Measurements from ENCODE around the gene EMC9. TPM values are rescaled to one million over a fixed set of nuclear protein-coding genes. Genes with fewer than 3 reads are reported as not detected.

The EMC9 gene
- total RNA-seq: 10 to 100 TPM; 16.2 to 18.1 TPM
- polyA plus RNA-seq (ENCODE audit: insufficient read length in 6 of 6): 10 to 100 TPM; 13.5 to 24.3 (median 23.0) TPM
- long read RNA-seq, donor 1, transcript EMC9-202 (5 exons, 953 nt): major isoform, 7 of 31 reads
- long read RNA-seq, donor 1, transcript EMC9-203 (1 exons, 565 nt): minor isoform, 6 of 31 reads
- long read RNA-seq, donor 1, partial matches to known transcripts: 16 of 31 reads
- long read RNA-seq, donor 1, other reads (novel, unspliced or antisense): 0 of 31 reads
- long read RNA-seq, donor 2, transcript EMC9-202 (5 exons, 953 nt): major isoform, 5 of 19 reads
- long read RNA-seq, donor 2, transcript EMC9-201 (6 exons, 835 nt): major isoform, 5 of 19 reads
- long read RNA-seq, donor 2, partial matches to known transcripts: 7 of 19 reads
- long read RNA-seq, donor 2, other reads (novel, unspliced or antisense): 0 of 19 reads
- long read RNA-seq, donor 3, transcript EMC9-202 (5 exons, 953 nt): minor isoform, 5 of 22 reads
- long read RNA-seq, donor 3, transcript EMC9-203 (1 exons, 565 nt): major isoform, 6 of 22 reads
- long read RNA-seq, donor 3, partial matches to known transcripts: 9 of 22 reads
- long read RNA-seq, donor 3, other reads (novel, unspliced or antisense): 0 of 22 reads
- long read RNA-seq, donor 4, transcript EMC9-201 (6 exons, 835 nt): major isoform, 7 of 19 reads
- long read RNA-seq, donor 4, partial matches to known transcripts: 3 of 19 reads
- long read RNA-seq, donor 4, other reads (novel, unspliced or antisense): 3 of 19 reads
- long read RNA-seq, donor 5, transcript EMC9-201 (6 exons, 835 nt): minor isoform, 6 of 33 reads
- long read RNA-seq, donor 5, transcript EMC9-203 (1 exons, 565 nt): major isoform, 12 of 33 reads
- long read RNA-seq, donor 5, partial matches to known transcripts: 14 of 33 reads
- long read RNA-seq, donor 5, other reads (novel, unspliced or antisense): 0 of 33 reads
- long read RNA-seq, donor 6, transcript EMC9-201 (6 exons, 835 nt): major isoform, 6 of 560 reads
- long read RNA-seq, donor 6, partial matches to known transcripts: 288 of 560 reads
- long read RNA-seq, donor 6, other reads (novel, unspliced or antisense): 261 of 560 reads
- long read RNA-seq, donor 7, transcript EMC9-203 (1 exons, 565 nt): major isoform, 7 of 19 reads
- long read RNA-seq, donor 7, partial matches to known transcripts: 9 of 19 reads
- long read RNA-seq, donor 7, other reads (novel, unspliced or antisense): 0 of 19 reads
- long read RNA-seq, donor 8, transcript EMC9-203 (1 exons, 565 nt): major isoform, 6 of 21 reads
- long read RNA-seq, donor 8, partial matches to known transcripts: 10 of 21 reads
- long read RNA-seq, donor 8, other reads (novel, unspliced or antisense): 0 of 21 reads
- long read RNA-seq, donor 9, transcript EMC9-203 (1 exons, 565 nt): major isoform, 13 of 13 reads
- long read RNA-seq, donor 9, partial matches to known transcripts: 0 of 13 reads
- long read RNA-seq, donor 9, other reads (novel, unspliced or antisense): 0 of 13 reads
- long read RNA-seq, donor 10, transcript EMC9-201 (6 exons, 835 nt): major isoform, 13 of 27 reads
- long read RNA-seq, donor 10, transcript EMC9-202 (5 exons, 953 nt): minor isoform, 7 of 27 reads
- long read RNA-seq, donor 10, partial matches to known transcripts: 1 of 27 reads
- long read RNA-seq, donor 10, other reads (novel, unspliced or antisense): 4 of 27 reads
- long read RNA-seq, donor 11, transcript EMC9-201 (6 exons, 835 nt): major isoform, 7 of 36 reads
- long read RNA-seq, donor 11, partial matches to known transcripts: 19 of 36 reads
- long read RNA-seq, donor 11, other reads (novel, unspliced or antisense): 0 of 36 reads
- long read RNA-seq, donor 12, transcript EMC9-203 (1 exons, 565 nt): major isoform, 5 of 13 reads
- long read RNA-seq, donor 12, partial matches to known transcripts: 0 of 13 reads
- long read RNA-seq, donor 12, other reads (novel, unspliced or antisense): 0 of 13 reads

GRCh38 chr14:24141097-24141880, at the start of gene EMC9:
EMC9 (minus strand) TSS chr14:24141591; CDS start chr14:24141304, 287 bp downstream.
- Histone ChIP-seq H3K36me3 (peaks cover 0 to 54% of the 10 kb centered on the region in 2 donors), H3K4me1 (peaks cover 25 to 74% of the 10 kb centered on the region in 2 donors), H3K4me3 (peak within 1 kb of the TSS; percentile 69), H3K27ac (peak within 1 kb of the TSS; percentile 85 to 91), H3K27me3 (no peaks in the 10 kb centered on the region), H3K9me3 (no peaks in the 10 kb centered on the region)
- DNase-seq (peak; percentile 98 to 100 (median 99)), ATAC-seq (peak; percentile 93)
- peak; percentile 53 to 80 for TF ChIP-seq CTCF (IDR thresholded peaks at IDR 0.05)
- intact Hi-C loops (cut with DNase I): no loop called here

- TF ChIP-seq CTCF (IDR thresholded peaks at IDR 0.05): no peak
- H3K36me3 ChIP-seq: peaks cover 0 to 56% of the 10 kb centered on the region in 2 donors
- no peaks in the 10 kb centered on the region for H3K9me3 ChIP-seq
- intact Hi-C loops (cut with DNase I): no loop called here
- H3K4me3 ChIP-seq: no peak overlapping the region
- H3K4me1 ChIP-seq: peaks cover 14 to 43% of the 10 kb centered on the region in 2 donors
- ATAC-seq (no peak), DNase-seq (no peak)
- no peaks in the 10 kb centered on the region for H3K27me3 ChIP-seq
- no peak overlapping the region for H3K27ac ChIP-seq
These were observed 49.0 kb upstream of the EMC9 start for GRCh38 chr14:24190416-24190815.

- Histone ChIP-seq H3K36me3 (peaks cover 0 to 66% of the 10 kb centered on the region in 2 donors), H3K4me3 (no peak overlapping the region), H3K27ac (peak overlapping the region in 1 of 2 donors; percentile 73), H3K4me1 (peaks cover 12 to 37% of the 10 kb centered on the region in 2 donors), H3K27me3 (no peaks in the 10 kb centered on the region), H3K9me3 (no peaks in the 10 kb centered on the region)
- no peak for TF ChIP-seq CTCF (IDR thresholded peaks at IDR 0.05)
- ATAC-seq (no peak), DNase-seq (no peak)
- intact Hi-C loops (cut with DNase I): no loop called here
These were observed 48.1 kb upstream of the EMC9 start for GRCh38 chr14:24189460-24189859.

- Histone ChIP-seq H3K27me3 (no peaks in the 10 kb centered on the region), H3K4me1 (peaks cover 7 to 33% of the 10 kb centered on the region in 2 donors), H3K27ac (peak overlapping the region; percentile 36 to 73), H3K36me3 (peaks cover 0 to 70% of the 10 kb centered on the region in 2 donors), H3K9me3 (no peaks in the 10 kb centered on the region), H3K4me3 (peak overlapping the region; percentile 74 to 86)
- DNase-seq (no peak), ATAC-seq (no peak)
- TF ChIP-seq CTCF (IDR thresholded peaks at IDR 0.05): no peak
- intact Hi-C loops (cut with DNase I): no loop called here
These were observed 47.6 kb upstream of the EMC9 start for GRCh38 chr14:24189059-24189375.
